Measurements from ENCODE around the gene MTSS2. TPM values are rescaled to one million over a fixed set of nuclear protein-coding genes. Genes with fewer than 3 reads are reported as not detected.

Gene MTSS2
- total RNA-seq, 1 donor from 2014 or later = 82.6 TPM

- no peak for DNase-seq (ENCODE audit: low spot score)
- Mint-ChIP-seq H3K4me1 (ENCODE audit: unreplicated experiment) (peaks cover 3% of the 10 kb centered on the region), H3K27me3 (ENCODE audit: unreplicated experiment) (peaks cover 7% of the 10 kb centered on the region), H3K9me3 (ENCODE audit: unreplicated experiment) (no peaks in the 10 kb centered on the region), H3K4me3 (ENCODE audit: unreplicated experiment) (peak overlapping the region; percentile 51), H3K27ac (ENCODE audit: unreplicated experiment) (no peak overlapping the region), H3K36me3 (ENCODE audit: low read depth, unreplicated experiment) (peaks cover 45% of the 10 kb centered on the region)
- no peak for TF ChIP-seq CTCF (IDR thresholded peaks at IDR 0.05; ENCODE audit: unreplicated experiment)
Measured at GRCh38 chr16:70665806-70666735, 19.8 kb downstream of the MTSS2 start.

GRCh38 chr16:70665113-70665694 lies 20.6 kb downstream of the MTSS2 start:
- H3K4me1 Mint-ChIP-seq (ENCODE audit: unreplicated experiment) = peaks cover 3% of the 10 kb centered on the region
- peaks cover 7% of the 10 kb centered on the region for H3K27me3 Mint-ChIP-seq (ENCODE audit: unreplicated experiment)
- no peaks in the 10 kb centered on the region for H3K9me3 Mint-ChIP-seq (ENCODE audit: unreplicated experiment)
- DNase-seq (ENCODE audit: low spot score) = no peak
- H3K27ac Mint-ChIP-seq (ENCODE audit: unreplicated experiment) = no peak overlapping the region
- TF ChIP-seq CTCF (IDR thresholded peaks at IDR 0.05; ENCODE audit: unreplicated experiment) = no peak
- H3K36me3 Mint-ChIP-seq (ENCODE audit: low read depth, unreplicated experiment) = peaks cover 40% of the 10 kb centered on the region
- no peak overlapping the region for H3K4me3 Mint-ChIP-seq (ENCODE audit: unreplicated experiment)

- no peak overlapping the region for H3K4me3 Mint-ChIP-seq (ENCODE audit: unreplicated experiment)
- H3K9me3 Mint-ChIP-seq (ENCODE audit: unreplicated experiment) = no peaks in the 10 kb centered on the region
- H3K27ac Mint-ChIP-seq (ENCODE audit: unreplicated experiment) = no peak overlapping the region
- peaks cover 7% of the 10 kb centered on the region for H3K27me3 Mint-ChIP-seq (ENCODE audit: unreplicated experiment)
- peaks cover 3% of the 10 kb centered on the region for H3K4me1 Mint-ChIP-seq (ENCODE audit: unreplicated experiment)
- H3K36me3 Mint-ChIP-seq (ENCODE audit: low read depth, unreplicated experiment) = peaks cover 33% of the 10 kb centered on the region
- DNase-seq (ENCODE audit: low spot score) = no peak
- TF ChIP-seq CTCF (IDR thresholded peaks at IDR 0.05; ENCODE audit: unreplicated experiment) = no peak
Measured at GRCh38 chr16:70664325-70665112, 21.3 kb downstream of the MTSS2 start.

DNA sequence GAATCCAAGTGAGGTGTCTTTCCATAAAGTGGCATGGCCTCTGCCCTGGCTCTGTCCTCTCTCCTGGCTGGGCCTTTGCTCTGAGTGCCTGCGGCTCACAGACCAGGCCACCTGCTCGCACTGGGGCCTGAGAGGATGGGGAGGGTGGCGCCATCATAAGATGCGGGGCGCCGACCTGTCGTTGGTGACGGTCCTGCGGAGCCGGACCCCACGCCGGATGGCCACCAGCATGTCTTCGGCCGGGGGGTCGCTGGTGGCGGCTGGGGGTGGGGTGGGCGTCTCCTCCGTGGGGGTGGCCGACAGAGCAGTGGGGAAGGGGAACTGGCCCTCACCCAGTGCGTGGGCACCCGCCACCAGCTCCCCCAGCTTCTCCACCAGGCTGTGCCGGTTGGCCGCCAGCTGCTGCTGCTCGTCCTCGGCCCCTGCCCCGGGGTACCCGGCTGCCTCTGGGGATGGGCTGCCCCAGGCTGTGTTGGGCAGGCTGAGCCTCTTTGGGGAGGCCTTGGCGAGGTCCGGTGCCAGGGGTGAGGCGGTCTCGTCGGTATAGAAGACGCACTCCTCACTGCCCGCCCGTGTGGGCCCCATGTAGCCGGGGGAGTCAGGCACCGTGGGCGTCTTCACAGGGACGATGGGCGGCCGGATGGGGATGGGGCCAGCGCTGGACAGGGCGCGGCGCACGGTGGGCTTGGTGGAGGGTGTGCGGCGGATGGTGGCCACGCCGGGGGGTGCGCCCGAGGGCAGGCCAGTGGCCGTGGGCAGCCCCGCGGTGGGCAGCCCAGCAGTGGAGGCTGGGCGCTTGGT lies 22.1 kb downstream of the MTSS2 start:
- no peak for DNase-seq (ENCODE audit: low spot score)
- Mint-ChIP-seq H3K4me1 (ENCODE audit: unreplicated experiment) (peaks cover 3% of the 10 kb centered on the region), H3K9me3 (ENCODE audit: unreplicated experiment) (no peaks in the 10 kb centered on the region), H3K27me3 (ENCODE audit: unreplicated experiment) (peaks cover 7% of the 10 kb centered on the region), H3K36me3 (ENCODE audit: low read depth, unreplicated experiment) (peaks cover 27% of the 10 kb centered on the region), H3K27ac (ENCODE audit: unreplicated experiment) (no peak overlapping the region), H3K4me3 (ENCODE audit: unreplicated experiment) (no peak overlapping the region)
- no peak for TF ChIP-seq CTCF (IDR thresholded peaks at IDR 0.05; ENCODE audit: unreplicated experiment)
